Panc1 (cell line): ENCODE measurements around the gene UPF1. TPM values are rescaled to one million over a fixed set of nuclear protein-coding genes. Genes with fewer than 3 reads are reported as not detected.

ENCODE experiments used
- ATAC-seq: fragments of 200-7000 bp; cut with Tn5 transposase; 2 replicates; pipeline ENCODE4 v1.9.1; 2020; ENCODE audit warnings: mild to moderate bottlenecking, moderate library complexity
- BruUV-seq: library from RNA; stranded (reverse); fragments of 400-500 nt; replicated peaks from 2 replicates; lab custom pipeline; 2021; lab: Mats Ljungman, UMichigan
- CTCF ChIA-PET: fragments of 300-600 bp; sonication (Branson Sonifier 250); formaldehyde crosslinking; loops from one replicate; lab custom pipeline; 2022; ENCODE audit warnings: antibody characterized with exemption; lab: Charles Lee
- POLR2A ChIA-PET: fragments of 300-600 bp; sonication (Branson Sonifier 250); formaldehyde crosslinking; loops from one replicate; lab custom pipeline; 2022; ENCODE audit warnings: antibody characterized with exemption; lab: Charles Lee
- DNase-seq: peaks from one replicate; pipeline ENCODE4 v3.0.0-alpha.2; 2010; ENCODE audit warnings: low read depth, low spot score
- H3K27ac ChIP-seq: 2 replicates; pipeline ENCODE4 v1.5.1; 2011; ENCODE audit warnings: mild to moderate bottlenecking, low read length, inconsistent platforms
- H3K27me3 ChIP-seq: fragments of 200-500 bp; sonication (Bioruptor generic); 2 replicates; pipeline ENCODE4 v1.6.0; 2014; ENCODE audit warnings: low read length, inconsistent platforms; ENCODE audit not compliant: control insufficient read depth, insufficient read depth
- H3K36me3 ChIP-seq: fragments of 200-500 bp; sonication (Bioruptor generic); 2 replicates; pipeline ENCODE4 v1.5.1; 2014; ENCODE audit warnings: inconsistent platforms, mild to moderate bottlenecking, low read length, moderate library complexity; ENCODE audit not compliant: control insufficient read depth, insufficient read depth
- H3K4me1 ChIP-seq: 2 replicates; pipeline ENCODE4 v1.5.1; 2011; ENCODE audit warnings: inconsistent platforms, mild to moderate bottlenecking, low read length, moderate library complexity; ENCODE audit not compliant: control insufficient read depth, insufficient read depth
- H3K4me3 ChIP-seq, 2 experiments: 2 replicates each; pipeline ENCODE4 v1.5.1; 2011 to 2012; ENCODE audit warnings: low read depth in 2 of 2, low read length in 2 of 2, mild to moderate bottlenecking in 2 of 2, inconsistent platforms in 1 of 2, moderate library complexity in 1 of 2
- H3K9me3 ChIP-seq: fragments of 200-500 bp; sonication (Bioruptor generic); 2 replicates; pipeline ENCODE4 v1.5.1; 2014; ENCODE audit warnings: low read depth, mild to moderate bottlenecking, inconsistent platforms, low read length, moderate library complexity; ENCODE audit not compliant: control insufficient read depth, insufficient read depth
- POLR2AphosphoS5 ChIP-seq: IDR thresholded peaks from 2 replicates; pipeline ENCODE4 v1.6.1; 2012; ENCODE audit warnings: mild to moderate bottlenecking, low read depth, low read length, moderate library complexity
- SIN3A ChIP-seq: IDR thresholded peaks from 2 replicates; pipeline ENCODE4 v1.6.1; 2012; ENCODE audit warnings: low read depth, mild to moderate bottlenecking, low read length, moderate library complexity, borderline replicate concordance; ENCODE audit not compliant: insufficient read depth
- TCF7L2 ChIP-seq: IDR thresholded peaks from 2 replicates; pipeline ENCODE4 v1.6.1; 2011; ENCODE audit warnings: mild to moderate bottlenecking, low read depth, low read length, inconsistent platforms
- in situ Hi-C: cut with HindIII; loops from 2 replicates; pipeline ENCODE4 v1.10.0; 2016; ENCODE audit warnings: low sequenced_read_pairs, low pct_unique_long_range_greater_than_20kb
- intact Hi-C: fragments of 100-400 bp; cut with micrococcal nuclease; formaldehyde crosslinking; loops from one replicate; pipeline ENCODE4 v1.10.0; 2022; ENCODE audit not compliant: unreplicated experiment
- total RNA-seq: library from RNA; stranded (reverse); gene quantifications from one replicate; pipeline ENCODE4 v1.2.1, GENCODE V29; 2021; ENCODE audit not compliant: unreplicated experiment
- TF ChIP-seq, protein P1 (sequence below): fragments of 450-650 bp; IDR thresholded peaks from 2 replicates; pipeline ENCODE4 v1.5.1; 2017; ENCODE audit warnings: mild to moderate bottlenecking
- TF ChIP-seq, protein P2 (sequence below), 2 experiments: IDR thresholded peaks; 2 replicates each; pipeline ENCODE4 v1.6.1; 2011 to 2012; ENCODE audit warnings: low read depth in 2 of 2, control low read depth in 1 of 2, low read length in 1 of 2, mild to moderate bottlenecking in 1 of 2, moderate library complexity in 1 of 2; ENCODE audit not compliant: insufficient read depth in 1 of 2

The UPF1 gene
- total RNA-seq, 1 experiment from 2014 or later, result 62.2 TPM

GRCh38 chr19:18832306-18833140 lies 764 bp downstream of the UPF1 start:
- Histone ChIP-seq H3K27ac (peak overlapping the region; percentile 41), H3K4me3 (peak overlapping the region; percentile 76 to 83), H3K27me3 (no peaks in the 10 kb centered on the region), H3K9me3 (no peaks in the 10 kb centered on the region), H3K36me3 (peaks cover 3% of the 10 kb centered on the region; the same call in 1 of the 2 replicates), H3K4me1 (peaks cover 6% of the 10 kb centered on the region; the same call in 1 of the 2 replicates)
- ATAC-seq (peak; percentile 62), DNase-seq (no peak)
- ChIA-PET CTCF (interaction anchor here (0.6 kb wide), 2 partner anchors 55 to 444 kb away, joined by 3 to 10 read pairs; no protein-coding TSS in a partner anchor), POLR2A (no interaction called here)
- TF ChIP-seq POLR2AphosphoS5, result no peak
- TF ChIP-seq, protein P1, sequence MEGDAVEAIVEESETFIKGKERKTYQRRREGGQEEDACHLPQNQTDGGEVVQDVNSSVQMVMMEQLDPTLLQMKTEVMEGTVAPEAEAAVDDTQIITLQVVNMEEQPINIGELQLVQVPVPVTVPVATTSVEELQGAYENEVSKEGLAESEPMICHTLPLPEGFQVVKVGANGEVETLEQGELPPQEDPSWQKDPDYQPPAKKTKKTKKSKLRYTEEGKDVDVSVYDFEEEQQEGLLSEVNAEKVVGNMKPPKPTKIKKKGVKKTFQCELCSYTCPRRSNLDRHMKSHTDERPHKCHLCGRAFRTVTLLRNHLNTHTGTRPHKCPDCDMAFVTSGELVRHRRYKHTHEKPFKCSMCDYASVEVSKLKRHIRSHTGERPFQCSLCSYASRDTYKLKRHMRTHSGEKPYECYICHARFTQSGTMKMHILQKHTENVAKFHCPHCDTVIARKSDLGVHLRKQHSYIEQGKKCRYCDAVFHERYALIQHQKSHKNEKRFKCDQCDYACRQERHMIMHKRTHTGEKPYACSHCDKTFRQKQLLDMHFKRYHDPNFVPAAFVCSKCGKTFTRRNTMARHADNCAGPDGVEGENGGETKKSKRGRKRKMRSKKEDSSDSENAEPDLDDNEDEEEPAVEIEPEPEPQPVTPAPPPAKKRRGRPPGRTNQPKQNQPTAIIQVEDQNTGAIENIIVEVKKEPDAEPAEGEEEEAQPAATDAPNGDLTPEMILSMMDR, result no peak; the same call in 1 of the 2 replicates
- TF ChIP-seq TCF7L2, result no peak
- TF ChIP-seq, protein P2, sequence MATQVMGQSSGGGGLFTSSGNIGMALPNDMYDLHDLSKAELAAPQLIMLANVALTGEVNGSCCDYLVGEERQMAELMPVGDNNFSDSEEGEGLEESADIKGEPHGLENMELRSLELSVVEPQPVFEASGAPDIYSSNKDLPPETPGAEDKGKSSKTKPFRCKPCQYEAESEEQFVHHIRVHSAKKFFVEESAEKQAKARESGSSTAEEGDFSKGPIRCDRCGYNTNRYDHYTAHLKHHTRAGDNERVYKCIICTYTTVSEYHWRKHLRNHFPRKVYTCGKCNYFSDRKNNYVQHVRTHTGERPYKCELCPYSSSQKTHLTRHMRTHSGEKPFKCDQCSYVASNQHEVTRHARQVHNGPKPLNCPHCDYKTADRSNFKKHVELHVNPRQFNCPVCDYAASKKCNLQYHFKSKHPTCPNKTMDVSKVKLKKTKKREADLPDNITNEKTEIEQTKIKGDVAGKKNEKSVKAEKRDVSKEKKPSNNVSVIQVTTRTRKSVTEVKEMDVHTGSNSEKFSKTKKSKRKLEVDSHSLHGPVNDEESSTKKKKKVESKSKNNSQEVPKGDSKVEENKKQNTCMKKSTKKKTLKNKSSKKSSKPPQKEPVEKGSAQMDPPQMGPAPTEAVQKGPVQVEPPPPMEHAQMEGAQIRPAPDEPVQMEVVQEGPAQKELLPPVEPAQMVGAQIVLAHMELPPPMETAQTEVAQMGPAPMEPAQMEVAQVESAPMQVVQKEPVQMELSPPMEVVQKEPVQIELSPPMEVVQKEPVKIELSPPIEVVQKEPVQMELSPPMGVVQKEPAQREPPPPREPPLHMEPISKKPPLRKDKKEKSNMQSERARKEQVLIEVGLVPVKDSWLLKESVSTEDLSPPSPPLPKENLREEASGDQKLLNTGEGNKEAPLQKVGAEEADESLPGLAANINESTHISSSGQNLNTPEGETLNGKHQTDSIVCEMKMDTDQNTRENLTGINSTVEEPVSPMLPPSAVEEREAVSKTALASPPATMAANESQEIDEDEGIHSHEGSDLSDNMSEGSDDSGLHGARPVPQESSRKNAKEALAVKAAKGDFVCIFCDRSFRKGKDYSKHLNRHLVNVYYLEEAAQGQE (IDR thresholded peaks at IDR 0.05; ENCODE audit: insufficient read depth in 1 of 2, low read depth in 2 of 2, low read length in 1 of 2), result no peak
- no peak for TF ChIP-seq SIN3A
- BruUV-seq, result no TSS peak
- in situ Hi-C loops (no loop called here), intact Hi-C loops (no loop called here)

GRCh38 chr19:18833141-18833476 lies 1.4 kb downstream of the UPF1 start:
- no peaks in the 10 kb centered on the region for H3K9me3 ChIP-seq
- CTCF ChIA-PET, result interaction anchor here (0.6 to 1.1 kb wide), 2 partner anchors 56 to 65 kb away, joined by 3 read pairs; no protein-coding TSS in a partner anchor
- no peaks in the 10 kb centered on the region for H3K27me3 ChIP-seq
- H3K27ac ChIP-seq, result peak overlapping the region; percentile 41; the same call in 1 of the 2 replicates
- peaks cover 3% of the 10 kb centered on the region; the same call in 1 of the 2 replicates for H3K36me3 ChIP-seq
- TF ChIP-seq TCF7L2 (no peak), POLR2AphosphoS5 (no peak), SIN3A (no peak)
- TF ChIP-seq, protein P2 (IDR thresholded peaks at IDR 0.05; ENCODE audit: insufficient read depth in 1 of 2, low read depth in 2 of 2, low read length in 1 of 2), result no peak
- TF ChIP-seq, protein P1, result no peak
- BruUV-seq, result no TSS peak
- DNase-seq (no peak), ATAC-seq (no peak)
- POLR2A ChIA-PET, result no interaction called here
- H3K4me3 ChIP-seq, result peak overlapping the region; percentile 76 to 83
- H3K4me1 ChIP-seq, result peaks cover 6% of the 10 kb centered on the region; the same call in 1 of the 2 replicates
- in situ Hi-C loops, result no loop called here
- intact Hi-C loops, result no loop called here
